ENCODE results near the gene NFATC2. TPM values are rescaled to one million over a fixed set of nuclear protein-coding genes. Genes with fewer than 3 reads are reported as not detected.
A peak's percentile ranks its signal among the peaks of the same experiment; 100 is the strongest.

NFATC2 gene
- total RNA-seq, 2 donors from 2014 or later, result 4.3 to 8.4 TPM

DNA sequence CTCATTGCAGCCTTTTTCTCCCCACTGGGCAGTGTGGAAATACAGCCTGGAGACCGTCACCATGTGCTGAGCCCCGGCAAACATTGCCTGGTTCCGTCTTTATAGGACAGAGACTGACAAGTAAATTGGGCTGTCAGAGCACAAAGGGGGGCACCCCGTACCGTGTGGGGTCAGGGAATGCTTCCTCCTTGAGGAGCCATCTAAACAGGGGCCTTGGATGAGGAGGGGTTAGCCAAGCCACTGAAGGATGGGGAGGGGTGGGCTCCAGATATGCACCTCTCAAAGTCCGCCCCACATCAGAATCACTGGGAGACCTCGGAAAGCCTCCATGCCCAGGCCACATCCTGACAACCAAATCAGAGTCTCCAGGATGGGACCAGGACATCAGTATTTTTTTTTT is 73.9 kb downstream of the NFATC2 start:
- Histone ChIP-seq H3K9me3 (no peaks in the 10 kb centered on the region), H3K27ac (no peak overlapping the region), H3K4me3 (no peak overlapping the region), H3K36me3 (no peaks in the 10 kb centered on the region), H3K27me3 (replicated peaks; ENCODE audit: insufficient read depth) (no peaks in the 10 kb centered on the region), H3K4me1 (replicated peaks) (no peaks in the 10 kb centered on the region)
- TF ChIP-seq CTCF (IDR thresholded peaks at IDR 0.05), result no peak
- TF ChIP-seq POLR2AphosphoS5 (IDR thresholded peaks at IDR 0.05), result no peak
- no peak for TF ChIP-seq POLR2A (IDR thresholded peaks at IDR 0.05)
- WGBS, result 82% methylated on average over 7 of the region's 7 CpGs
- intact Hi-C loops (cut with DNase I), result no loop called here
- no peak for DNase-seq (ENCODE audit: low spot score)

GRCh38 chr20:51467956-51468626 is 74.4 kb downstream of the NFATC2 start:
- Histone ChIP-seq H3K4me3 (no peak overlapping the region), H3K27me3 (replicated peaks; ENCODE audit: insufficient read depth) (no peaks in the 10 kb centered on the region), H3K4me1 (replicated peaks) (no peaks in the 10 kb centered on the region), H3K9me3 (no peaks in the 10 kb centered on the region), H3K36me3 (no peaks in the 10 kb centered on the region), H3K27ac (no peak overlapping the region)
- 66% methylated on average over 10 of the region's 10 CpGs for WGBS
- intact Hi-C loops (cut with DNase I), result no loop called here
- DNase-seq (ENCODE audit: low spot score), result no peak
- TF ChIP-seq POLR2A (IDR thresholded peaks at IDR 0.05) (no peak), POLR2AphosphoS5 (IDR thresholded peaks at IDR 0.05) (peak; percentile 32), CTCF (IDR thresholded peaks at IDR 0.05) (no peak)

- intact Hi-C loops (cut with DNase I), result no loop called here
- Histone ChIP-seq H3K36me3 (no peaks in the 10 kb centered on the region), H3K27ac (no peak overlapping the region), H3K4me3 (no peak overlapping the region), H3K9me3 (no peaks in the 10 kb centered on the region), H3K27me3 (replicated peaks; ENCODE audit: insufficient read depth) (no peaks in the 10 kb centered on the region), H3K4me1 (replicated peaks) (no peaks in the 10 kb centered on the region)
- TF ChIP-seq POLR2AphosphoS5 (IDR thresholded peaks at IDR 0.05) (no peak), POLR2A (IDR thresholded peaks at IDR 0.05) (no peak), CTCF (IDR thresholded peaks at IDR 0.05) (no peak)
- 90% methylated on average over 9 of the region's 9 CpGs for WGBS
- no peak for DNase-seq (ENCODE audit: low spot score)
Measured at GRCh38 chr20:51463998-51464397, 78.5 kb downstream of the NFATC2 start.

DNA sequence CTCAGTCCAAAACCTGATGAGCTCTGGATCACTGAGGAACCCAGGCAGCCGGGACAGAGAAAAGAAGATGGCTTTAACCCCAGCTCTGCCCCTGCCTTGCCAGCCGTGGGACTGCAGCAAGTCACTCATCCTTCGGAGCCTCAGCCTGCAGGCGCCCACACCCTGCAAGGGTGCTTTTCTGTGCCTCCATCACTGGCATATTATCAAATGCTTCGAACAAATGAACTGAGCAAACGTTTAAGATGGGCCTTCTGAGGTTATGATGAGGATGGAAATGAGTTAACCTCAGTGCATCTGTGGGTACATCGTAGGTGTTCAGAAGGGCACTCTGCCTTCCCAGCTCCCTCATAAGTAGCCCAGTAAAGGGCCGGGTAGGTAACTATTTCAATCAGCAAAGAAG is 79.0 kb downstream of the NFATC2 start:
- no peak overlapping the region for H3K27ac ChIP-seq

More for the DNA sequence above, 79.0 kb downstream of the NFATC2 start:
- intact Hi-C loops (cut with DNase I), result no loop called here
- Histone ChIP-seq H3K27me3 (replicated peaks; ENCODE audit: insufficient read depth) (no peaks in the 10 kb centered on the region), H3K36me3 (no peaks in the 10 kb centered on the region), H3K9me3 (no peaks in the 10 kb centered on the region), H3K4me3 (no peak overlapping the region), H3K4me1 (replicated peaks) (no peaks in the 10 kb centered on the region)
- WGBS, result 85% methylated on average over 8 of the region's 8 CpGs
- DNase-seq (ENCODE audit: low spot score), result no peak
- TF ChIP-seq CTCF (IDR thresholded peaks at IDR 0.05) (no peak), POLR2AphosphoS5 (IDR thresholded peaks at IDR 0.05) (no peak), POLR2A (IDR thresholded peaks at IDR 0.05) (no peak)
